Measurements from ENCODE around the gene OR2A2.

Gene OR2A2

DNA sequence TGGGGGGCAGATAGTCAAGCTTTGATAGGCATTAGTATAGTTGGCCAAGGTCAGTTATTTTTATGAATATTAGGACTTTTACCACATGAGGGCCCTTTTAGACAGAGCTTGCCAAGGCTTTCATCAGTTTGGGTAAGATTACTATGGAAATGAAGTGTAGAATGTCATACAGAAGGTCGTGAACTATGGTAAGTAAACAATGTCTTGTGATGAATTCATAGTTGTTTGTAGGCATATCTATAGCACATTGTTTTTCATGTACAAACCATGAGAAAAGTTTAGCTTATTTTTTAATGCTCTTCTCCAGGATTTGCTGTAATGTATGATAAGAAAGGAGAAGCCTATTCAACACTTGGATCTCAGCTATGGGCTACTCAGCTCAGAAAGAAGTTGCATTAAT is 4.3 kb downstream of the OR2A2 start:
- no peaks in the 10 kb centered on the region for H3K27me3 ChIP-seq (ENCODE audit: insufficient read depth, poor library complexity, severe bottlenecking)
- H3K4me3 ChIP-seq (replicated peaks; ENCODE audit: insufficient read depth, low read length): no peak overlapping the region
- TF ChIP-seq, protein P1, sequence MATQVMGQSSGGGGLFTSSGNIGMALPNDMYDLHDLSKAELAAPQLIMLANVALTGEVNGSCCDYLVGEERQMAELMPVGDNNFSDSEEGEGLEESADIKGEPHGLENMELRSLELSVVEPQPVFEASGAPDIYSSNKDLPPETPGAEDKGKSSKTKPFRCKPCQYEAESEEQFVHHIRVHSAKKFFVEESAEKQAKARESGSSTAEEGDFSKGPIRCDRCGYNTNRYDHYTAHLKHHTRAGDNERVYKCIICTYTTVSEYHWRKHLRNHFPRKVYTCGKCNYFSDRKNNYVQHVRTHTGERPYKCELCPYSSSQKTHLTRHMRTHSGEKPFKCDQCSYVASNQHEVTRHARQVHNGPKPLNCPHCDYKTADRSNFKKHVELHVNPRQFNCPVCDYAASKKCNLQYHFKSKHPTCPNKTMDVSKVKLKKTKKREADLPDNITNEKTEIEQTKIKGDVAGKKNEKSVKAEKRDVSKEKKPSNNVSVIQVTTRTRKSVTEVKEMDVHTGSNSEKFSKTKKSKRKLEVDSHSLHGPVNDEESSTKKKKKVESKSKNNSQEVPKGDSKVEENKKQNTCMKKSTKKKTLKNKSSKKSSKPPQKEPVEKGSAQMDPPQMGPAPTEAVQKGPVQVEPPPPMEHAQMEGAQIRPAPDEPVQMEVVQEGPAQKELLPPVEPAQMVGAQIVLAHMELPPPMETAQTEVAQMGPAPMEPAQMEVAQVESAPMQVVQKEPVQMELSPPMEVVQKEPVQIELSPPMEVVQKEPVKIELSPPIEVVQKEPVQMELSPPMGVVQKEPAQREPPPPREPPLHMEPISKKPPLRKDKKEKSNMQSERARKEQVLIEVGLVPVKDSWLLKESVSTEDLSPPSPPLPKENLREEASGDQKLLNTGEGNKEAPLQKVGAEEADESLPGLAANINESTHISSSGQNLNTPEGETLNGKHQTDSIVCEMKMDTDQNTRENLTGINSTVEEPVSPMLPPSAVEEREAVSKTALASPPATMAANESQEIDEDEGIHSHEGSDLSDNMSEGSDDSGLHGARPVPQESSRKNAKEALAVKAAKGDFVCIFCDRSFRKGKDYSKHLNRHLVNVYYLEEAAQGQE (IDR thresholded peaks at IDR 0.05; ENCODE audit: insufficient replicate concordance, low read depth): no peak
- TF ChIP-seq, protein P2, sequence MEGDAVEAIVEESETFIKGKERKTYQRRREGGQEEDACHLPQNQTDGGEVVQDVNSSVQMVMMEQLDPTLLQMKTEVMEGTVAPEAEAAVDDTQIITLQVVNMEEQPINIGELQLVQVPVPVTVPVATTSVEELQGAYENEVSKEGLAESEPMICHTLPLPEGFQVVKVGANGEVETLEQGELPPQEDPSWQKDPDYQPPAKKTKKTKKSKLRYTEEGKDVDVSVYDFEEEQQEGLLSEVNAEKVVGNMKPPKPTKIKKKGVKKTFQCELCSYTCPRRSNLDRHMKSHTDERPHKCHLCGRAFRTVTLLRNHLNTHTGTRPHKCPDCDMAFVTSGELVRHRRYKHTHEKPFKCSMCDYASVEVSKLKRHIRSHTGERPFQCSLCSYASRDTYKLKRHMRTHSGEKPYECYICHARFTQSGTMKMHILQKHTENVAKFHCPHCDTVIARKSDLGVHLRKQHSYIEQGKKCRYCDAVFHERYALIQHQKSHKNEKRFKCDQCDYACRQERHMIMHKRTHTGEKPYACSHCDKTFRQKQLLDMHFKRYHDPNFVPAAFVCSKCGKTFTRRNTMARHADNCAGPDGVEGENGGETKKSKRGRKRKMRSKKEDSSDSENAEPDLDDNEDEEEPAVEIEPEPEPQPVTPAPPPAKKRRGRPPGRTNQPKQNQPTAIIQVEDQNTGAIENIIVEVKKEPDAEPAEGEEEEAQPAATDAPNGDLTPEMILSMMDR (IDR thresholded peaks at IDR 0.05; ENCODE audit: insufficient read depth, low read length): no peak
- no peak for TF ChIP-seq POLR2AphosphoS5 (IDR thresholded peaks at IDR 0.05; ENCODE audit: low read depth)
- no peak for TF ChIP-seq SPI1 (IDR thresholded peaks at IDR 0.05; ENCODE audit: borderline replicate concordance, low read depth)
- TF ChIP-seq GABPA (IDR thresholded peaks at IDR 0.05; ENCODE audit: low read depth): no peak
- no peak for DNase-seq (ENCODE audit: low read depth in 1 of 2, low spot score in 1 of 2)
- no peak overlapping the region for H3K27ac ChIP-seq (replicated peaks)

DNA sequence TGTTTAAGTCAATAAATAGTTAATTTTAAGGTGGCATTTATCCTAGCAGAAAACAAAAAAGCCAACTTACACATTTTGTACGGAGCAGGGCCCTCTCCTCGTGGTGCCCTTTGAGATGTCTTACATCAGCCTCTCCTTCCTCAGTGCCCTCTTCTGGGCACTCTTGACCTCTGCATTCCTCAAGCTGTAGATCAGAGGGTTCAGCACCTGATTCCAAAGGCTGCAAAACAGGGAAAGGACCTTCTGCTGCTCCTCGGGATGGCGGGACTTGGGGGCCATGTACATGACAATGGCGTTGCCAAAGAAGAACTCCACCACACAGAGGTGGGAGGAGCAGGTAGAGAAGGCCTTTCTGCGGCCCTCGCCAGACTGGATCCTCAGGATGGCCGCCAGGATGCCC is 9.0 kb downstream of the OR2A2 start:
- no peak for DNase-seq (ENCODE audit: low read depth in 1 of 2, low spot score in 1 of 2)
- TF ChIP-seq POLR2AphosphoS5 (IDR thresholded peaks at IDR 0.05; ENCODE audit: low read depth) (no peak), SPI1 (IDR thresholded peaks at IDR 0.05; ENCODE audit: borderline replicate concordance, low read depth) (no peak), GABPA (IDR thresholded peaks at IDR 0.05; ENCODE audit: low read depth) (no peak)
- TF ChIP-seq, protein P2 (IDR thresholded peaks at IDR 0.05; ENCODE audit: insufficient read depth, low read length): no peak
- TF ChIP-seq, protein P1 (IDR thresholded peaks at IDR 0.05; ENCODE audit: insufficient replicate concordance, low read depth): no peak
- no peak overlapping the region for H3K27ac ChIP-seq (replicated peaks)
- H3K4me3 ChIP-seq (replicated peaks; ENCODE audit: insufficient read depth, low read length): no peak overlapping the region
- no peaks in the 10 kb centered on the region for H3K27me3 ChIP-seq (ENCODE audit: insufficient read depth, poor library complexity, severe bottlenecking)

DNA sequence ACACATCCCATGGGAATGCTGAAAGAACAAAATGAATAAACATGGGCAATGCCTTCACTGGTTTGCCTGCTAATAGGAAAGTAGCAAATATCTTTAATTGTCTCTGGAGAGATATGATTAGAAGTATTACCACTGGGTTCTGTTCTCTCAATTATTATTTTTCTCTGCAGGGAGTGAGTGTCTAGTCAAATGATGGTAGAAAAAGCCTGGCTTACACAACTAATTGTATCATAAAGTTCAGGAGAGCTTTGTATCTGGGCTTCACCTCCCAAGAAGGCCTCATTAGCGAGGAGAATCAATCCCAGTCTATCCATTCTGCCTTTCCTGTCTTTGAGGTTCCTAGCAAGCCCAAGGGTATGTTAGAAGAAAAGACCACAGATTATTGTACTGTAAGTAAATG is 13.5 kb downstream of the OR2A2 start, which contains the start of gene OR2A14:
TSS of gene OR2A14 (plus strand) at position 301 of the 400 bp plus-strand sequence. CDS start 5,937 bp downstream, outside the sequence.
- H3K4me3 ChIP-seq (replicated peaks; ENCODE audit: insufficient read depth, low read length): no peak within 1 kb of the TSS

More for the DNA sequence above, 13.5 kb downstream of the OR2A2 start, which contains the start of gene OR2A14:
- Histone ChIP-seq H3K27me3 (ENCODE audit: insufficient read depth, poor library complexity, severe bottlenecking) (no peaks in the 10 kb centered on the region), H3K27ac (replicated peaks) (no peak within 1 kb of the TSS)
- no peak for TF ChIP-seq SPI1 (IDR thresholded peaks at IDR 0.05; ENCODE audit: borderline replicate concordance, low read depth)
- TF ChIP-seq POLR2AphosphoS5 (IDR thresholded peaks at IDR 0.05; ENCODE audit: low read depth): no peak
- TF ChIP-seq, protein P1 (IDR thresholded peaks at IDR 0.05; ENCODE audit: insufficient replicate concordance, low read depth): no peak
- TF ChIP-seq GABPA (IDR thresholded peaks at IDR 0.05; ENCODE audit: low read depth): no peak
- TF ChIP-seq, protein P2 (IDR thresholded peaks at IDR 0.05; ENCODE audit: insufficient read depth, low read length): no peak
- DNase-seq (ENCODE audit: low read depth in 1 of 2, low spot score in 1 of 2): no peak

All from HL-60 (cell line).